Muscle layer of colon (tissue), 2 donors: Measurements from ENCODE around the gene IPO7.
"Not testable (repeated sequence)": the region's sequence is repeated elsewhere in the genome, so short reads cannot be mapped to it uniquely, and the experiment has no call there.

Experiments
- H3K27ac ChIP-seq: one replicate; pipeline ENCODE4 v1.7.0; 2013; ENCODE audit warnings: low read depth, mild to moderate bottlenecking, low read length, moderate library complexity
- H3K27me3 ChIP-seq, 2 donors: one replicate each; pipeline ENCODE4 v1.7.0; 2013; ENCODE audit warnings: low read length in 2 of 2, mild to moderate bottlenecking in 2 of 2; ENCODE audit not compliant: insufficient read depth in 2 of 2, control insufficient read depth in 1 of 2
- H3K36me3 ChIP-seq: one replicate; pipeline ENCODE4 v1.7.0; 2013; ENCODE audit warnings: mild to moderate bottlenecking, low read length; ENCODE audit not compliant: insufficient read depth
- H3K4me1 ChIP-seq: one replicate; pipeline ENCODE4 v1.7.0; 2013; ENCODE audit warnings: mild to moderate bottlenecking, low read length; ENCODE audit not compliant: insufficient read depth
- H3K4me3 ChIP-seq, 2 donors: one replicate each; pipeline ENCODE4 v1.7.0; 2013; ENCODE audit warnings: low read length in 2 of 2, low read depth in 1 of 2, mild to moderate bottlenecking in 1 of 2, moderate library complexity in 1 of 2
- H3K9ac ChIP-seq: one replicate; pipeline ENCODE4 v1.7.0; 2013; ENCODE audit warnings: low read length
- H3K9me3 ChIP-seq: one replicate; pipeline ENCODE4 v1.7.0; 2013; ENCODE audit warnings: mild to moderate bottlenecking, low read length
- donor health status: abdominal sarcoma.
- donor health status: Adenocarcinoma of cecum.

Gene IPO7

DNA sequence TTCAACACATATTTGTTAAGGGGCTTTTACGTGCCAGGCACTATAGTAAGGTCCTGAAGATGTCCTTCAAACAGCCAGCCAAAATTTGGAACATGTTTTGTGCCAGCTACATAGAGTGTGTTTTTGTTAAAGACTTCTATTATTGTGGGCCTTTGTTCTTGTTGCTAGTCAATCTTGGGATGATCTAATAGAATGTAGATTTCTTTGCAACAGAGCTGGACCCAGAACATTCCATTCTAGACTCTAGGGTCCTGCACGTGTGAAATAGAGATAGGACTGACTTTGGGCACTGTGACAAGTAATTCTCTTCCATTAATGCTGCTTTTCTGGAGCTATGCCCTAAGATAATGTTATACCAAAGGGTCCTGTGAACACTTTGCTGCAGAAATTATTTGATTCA lies 16.9 kb upstream of the IPO7 start:
- Histone ChIP-seq H3K36me3 (no peaks in the 10 kb centered on the region), H3K9me3 (no peaks in the 10 kb centered on the region), H3K27me3 (no peaks in the 10 kb centered on the region), H3K4me3 (no peak overlapping the region), H3K27ac (no peak overlapping the region), H3K9ac (no peak overlapping the region), H3K4me1 (peaks cover 14% of the 10 kb centered on the region)

DNA sequence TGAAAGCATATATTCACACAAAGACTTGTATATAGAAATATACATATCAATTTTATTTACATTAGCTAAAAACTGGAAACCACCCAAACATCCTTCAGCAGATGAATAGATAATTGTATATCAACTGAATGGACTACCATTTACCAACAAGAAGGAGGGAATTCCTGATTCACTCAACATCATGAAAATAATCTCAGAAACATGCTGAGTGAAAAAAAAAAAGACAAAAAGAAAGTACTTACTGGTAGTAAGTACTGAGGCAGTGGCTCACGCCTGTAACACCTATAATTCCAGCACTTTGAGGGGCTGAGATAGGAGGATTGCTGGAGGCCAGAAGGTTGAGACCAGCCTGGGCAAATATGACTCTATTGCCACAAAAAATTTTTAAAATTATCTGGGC lies 7.4 kb upstream of the IPO7 start:
- H3K27me3 ChIP-seq = no peaks in the 10 kb centered on the region
- H3K9ac ChIP-seq = no peak overlapping the region
- no peak overlapping the region for H3K4me3 ChIP-seq
- H3K36me3 ChIP-seq = no peaks in the 10 kb centered on the region
- H3K9me3 ChIP-seq = no peaks in the 10 kb centered on the region
- peaks cover 12% of the 10 kb centered on the region for H3K4me1 ChIP-seq
- no peak overlapping the region for H3K27ac ChIP-seq

DNA sequence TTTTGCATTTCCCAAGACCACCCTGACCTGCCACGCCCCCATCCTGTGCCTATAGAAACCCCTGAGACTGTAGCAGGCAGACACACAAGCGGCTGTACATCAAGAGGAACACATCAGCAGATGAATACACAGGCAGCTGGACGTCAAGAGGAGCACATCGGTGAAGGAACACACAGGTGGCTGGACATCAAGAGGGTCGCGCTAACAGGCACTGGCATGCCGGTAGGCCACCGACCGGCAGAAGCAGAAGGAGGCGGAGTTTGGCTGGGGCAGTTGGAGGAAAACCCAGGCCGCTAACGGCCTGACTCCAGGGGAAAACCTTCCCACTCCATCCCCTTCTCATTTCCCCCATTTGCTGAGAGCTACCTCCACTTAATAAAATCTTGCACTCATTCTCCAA lies 5.4 kb upstream of the IPO7 start:
- peaks cover 12% of the 10 kb centered on the region for H3K4me1 ChIP-seq

DNA sequence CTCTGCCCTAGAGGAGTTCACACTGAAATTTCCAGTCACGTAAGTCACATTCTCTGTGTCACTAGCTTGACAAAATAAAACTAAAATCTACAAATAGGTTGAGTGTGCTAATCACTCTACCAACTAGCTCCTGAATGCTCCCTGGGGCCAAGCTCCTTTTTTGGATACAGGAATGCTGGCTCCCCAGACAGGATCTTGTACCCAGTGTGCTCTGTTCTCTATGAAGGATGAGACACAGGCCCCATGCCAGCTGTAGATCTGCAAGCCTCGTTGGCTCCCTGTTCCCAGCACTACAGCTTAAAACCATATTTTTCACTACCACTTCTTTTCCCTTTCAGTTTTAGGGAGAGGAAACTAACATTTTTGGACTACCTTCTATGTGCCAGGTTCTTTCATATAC lies 3.7 kb upstream of the IPO7 start:
- H3K4me3 ChIP-seq = no peak overlapping the region
- H3K27me3 ChIP-seq = no peaks in the 10 kb centered on the region
- H3K27ac ChIP-seq = peak overlapping the region; percentile 66
- H3K9me3 ChIP-seq = no peaks in the 10 kb centered on the region
- peaks cover 18% of the 10 kb centered on the region for H3K4me1 ChIP-seq
- no peaks in the 10 kb centered on the region for H3K36me3 ChIP-seq
- H3K9ac ChIP-seq = no peak overlapping the region

More for the DNA sequence above, 5.4 kb upstream of the IPO7 start:
- no peak overlapping the region for H3K4me3 ChIP-seq
- no peaks in the 10 kb centered on the region for H3K27me3 ChIP-seq
- H3K9ac ChIP-seq = no peak overlapping the region
- no peak overlapping the region for H3K27ac ChIP-seq
- no peaks in the 10 kb centered on the region for H3K9me3 ChIP-seq
- no peaks in the 10 kb centered on the region for H3K36me3 ChIP-seq

DNA sequence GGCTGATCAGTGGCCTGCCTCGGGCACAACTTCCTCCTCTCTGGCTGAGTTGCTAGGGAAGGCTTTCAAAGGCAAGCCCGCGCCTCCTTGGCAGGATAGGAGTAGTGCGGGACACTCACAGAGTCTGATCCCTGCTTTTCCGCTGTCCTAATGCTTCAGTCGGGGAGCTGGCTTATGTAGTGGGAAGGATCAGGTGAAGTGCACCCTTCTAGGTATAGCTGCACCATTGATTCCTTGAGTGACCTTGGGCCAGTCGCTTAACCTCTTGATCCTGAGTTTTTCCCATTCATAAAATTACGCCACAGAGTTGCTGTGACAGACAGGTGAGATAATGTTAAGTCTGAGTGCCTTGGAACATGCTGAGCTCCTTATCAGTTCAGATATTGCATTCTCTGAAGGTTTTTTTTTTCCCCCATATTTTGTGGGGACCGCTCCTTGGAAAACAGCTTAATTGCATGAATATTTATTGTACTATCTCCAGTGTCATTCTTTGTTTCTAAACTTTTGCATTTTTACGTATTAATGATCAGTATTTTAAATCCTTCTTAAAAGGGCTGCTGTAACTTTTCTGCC lies 961 bp downstream of the IPO7 start:
- Histone ChIP-seq H3K27me3 (no peaks in the 10 kb centered on the region), H3K36me3 (no peaks in the 10 kb centered on the region), H3K4me1 (peaks cover 29% of the 10 kb centered on the region), H3K27ac (peak overlapping the region; percentile 98), H3K9ac (peak overlapping the region; percentile 70), H3K4me3 (peak overlapping the region; percentile 92 to 99), H3K9me3 (no peaks in the 10 kb centered on the region)

DNA sequence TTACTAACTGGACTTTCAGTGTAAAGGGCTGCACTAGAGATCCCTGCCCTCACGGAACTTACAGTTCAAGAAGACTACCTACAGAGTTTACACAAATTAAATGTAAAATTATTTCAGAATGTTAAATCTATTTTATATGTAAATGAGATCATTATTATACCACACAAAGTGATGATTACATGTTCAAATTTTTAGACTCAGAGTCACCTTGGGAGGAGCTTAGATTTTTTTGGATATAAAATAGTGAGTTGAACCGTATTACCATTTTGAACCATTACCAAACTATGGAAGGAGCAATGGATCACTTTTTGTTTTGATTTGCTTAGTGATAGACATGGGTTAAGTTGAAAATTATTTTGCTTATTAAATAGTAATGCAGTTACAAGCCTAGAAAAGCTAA lies 1.6 kb downstream of the IPO7 start:
- Histone ChIP-seq H3K27ac (no peak overlapping the region), H3K4me3 (no peak overlapping the region), H3K36me3 (no peaks in the 10 kb centered on the region), H3K4me1 (peaks cover 23% of the 10 kb centered on the region), H3K27me3 (no peaks in the 10 kb centered on the region), H3K9me3 (no peaks in the 10 kb centered on the region), H3K9ac (peak overlapping the region; percentile 70)

DNA sequence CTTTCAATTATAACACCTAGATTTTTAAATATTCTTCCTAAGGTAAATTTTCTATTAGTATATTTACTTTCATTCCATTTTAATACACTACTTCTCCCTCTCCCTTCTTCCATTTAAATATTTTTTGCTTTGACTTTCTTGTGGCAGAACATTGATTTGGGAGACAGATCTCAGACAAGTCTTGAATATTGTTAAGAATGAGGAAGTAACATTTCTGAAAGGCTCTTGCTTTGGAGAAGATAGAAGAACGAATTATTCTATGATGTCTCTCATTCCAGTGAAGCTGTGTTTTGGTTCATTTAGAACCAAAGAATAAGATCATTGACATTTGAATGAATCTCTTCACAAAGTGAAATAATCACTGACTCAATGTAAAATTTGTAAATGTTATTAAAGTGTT lies 2.4 kb downstream of the IPO7 start:
- Histone ChIP-seq H3K27me3 (no peaks in the 10 kb centered on the region), H3K9ac (no peak overlapping the region), H3K4me1 (peaks cover 19% of the 10 kb centered on the region), H3K36me3 (no peaks in the 10 kb centered on the region), H3K4me3 (no peak overlapping the region), H3K9me3 (no peaks in the 10 kb centered on the region), H3K27ac (no peak overlapping the region)

DNA sequence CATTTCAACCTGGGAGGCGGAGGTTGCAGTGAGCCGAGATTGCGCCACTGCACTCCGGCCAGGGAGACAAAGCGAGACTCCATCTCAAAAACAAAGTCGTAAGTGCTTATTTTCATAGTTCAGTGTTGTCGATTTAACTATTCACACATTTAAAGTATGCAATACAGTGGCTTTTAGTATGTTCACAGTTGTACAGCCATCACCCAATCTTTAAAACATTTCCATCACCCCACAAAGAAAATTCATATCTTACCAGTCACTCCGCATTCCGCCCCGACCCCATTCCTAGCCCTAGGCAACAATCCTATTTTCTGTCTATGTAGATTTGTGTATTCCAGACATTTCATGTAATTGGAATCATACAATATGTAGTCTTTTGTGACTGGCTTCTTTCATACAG lies 11.9 kb downstream of the IPO7 start:
- H3K36me3 ChIP-seq = no peaks in the 10 kb centered on the region
- no peak overlapping the region for H3K27ac ChIP-seq
- H3K4me1 ChIP-seq = peaks cover 7% of the 10 kb centered on the region
- H3K27me3 ChIP-seq = no peaks in the 10 kb centered on the region
- H3K9me3 ChIP-seq = no peaks in the 10 kb centered on the region
- no peak overlapping the region for H3K4me3 ChIP-seq
- H3K9ac ChIP-seq = no peak overlapping the region

DNA sequence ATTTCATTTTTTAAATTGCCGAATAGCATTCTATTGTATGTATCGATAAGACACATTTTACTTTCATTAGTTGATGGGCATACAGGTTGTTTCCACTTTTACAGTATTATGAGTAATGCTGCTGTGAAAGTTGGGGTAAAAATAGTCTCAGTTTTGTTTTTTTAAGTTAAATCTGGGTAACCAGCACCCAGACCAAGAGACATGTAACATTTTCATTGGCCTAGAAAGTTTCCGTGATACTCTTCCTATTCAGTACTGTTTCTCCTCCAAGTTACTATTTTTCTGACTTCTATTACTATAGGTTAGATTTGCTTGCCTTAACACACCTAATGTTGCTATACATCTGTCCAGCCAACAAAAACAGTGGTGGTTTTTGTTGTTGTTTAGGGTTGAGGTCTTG lies 12.3 kb downstream of the IPO7 start:
- H3K36me3 ChIP-seq = no peaks in the 10 kb centered on the region
- H3K27ac ChIP-seq = no peak overlapping the region
- H3K9me3 ChIP-seq = no peaks in the 10 kb centered on the region
- H3K27me3 ChIP-seq = no peaks in the 10 kb centered on the region
- H3K9ac ChIP-seq = no peak overlapping the region
- no peak overlapping the region for H3K4me3 ChIP-seq
- peaks cover 7% of the 10 kb centered on the region for H3K4me1 ChIP-seq

DNA sequence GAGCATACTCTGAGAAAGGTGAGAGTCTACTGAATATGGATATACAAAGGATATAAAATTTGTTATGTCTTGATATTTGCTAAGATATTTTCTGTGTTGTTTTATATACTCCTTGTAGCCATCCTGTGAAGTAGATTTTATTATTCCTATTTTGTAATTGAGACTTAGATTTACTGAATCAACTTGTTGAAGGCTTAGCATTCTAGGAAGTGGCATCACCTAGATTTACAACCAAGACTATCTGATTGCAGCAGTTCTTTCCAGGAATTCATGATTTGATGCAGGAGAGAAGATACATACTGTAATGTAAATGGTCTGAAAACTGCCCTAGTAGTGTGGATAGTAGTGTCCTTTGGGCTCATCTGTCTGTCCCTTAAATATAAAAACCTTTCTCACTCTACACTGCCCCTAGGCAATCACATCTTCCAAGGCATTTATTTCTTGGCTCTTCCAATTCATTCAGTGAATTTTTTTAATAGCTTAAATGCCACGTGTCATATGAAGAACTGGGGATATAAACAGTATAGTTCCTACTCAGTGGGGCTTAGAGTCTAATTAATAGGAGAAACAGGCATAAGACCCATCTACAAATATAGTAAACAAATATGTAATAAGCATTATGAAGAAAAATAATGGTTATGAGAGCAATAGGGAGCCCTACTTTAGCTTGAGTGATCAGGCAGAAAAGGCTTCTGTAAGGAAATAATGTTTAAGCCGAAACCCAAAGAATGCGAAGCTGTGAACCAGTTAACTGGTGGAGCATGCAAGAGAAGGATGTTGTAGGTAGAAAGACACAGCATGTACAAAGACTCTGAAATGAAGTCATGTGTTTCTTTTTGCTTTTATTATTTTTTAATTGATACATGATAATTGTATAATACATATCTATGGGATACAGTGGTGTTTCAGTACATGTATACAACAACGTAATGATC lies 13.6 kb downstream of the IPO7 start:
- H3K27me3 ChIP-seq = no peaks in the 10 kb centered on the region
- no peaks in the 10 kb centered on the region for H3K36me3 ChIP-seq
- no peak overlapping the region for H3K4me3 ChIP-seq
- no peak overlapping the region for H3K9ac ChIP-seq
- H3K27ac ChIP-seq = no peak overlapping the region
- H3K9me3 ChIP-seq = no peaks in the 10 kb centered on the region
- peaks cover 7% of the 10 kb centered on the region for H3K4me1 ChIP-seq

DNA sequence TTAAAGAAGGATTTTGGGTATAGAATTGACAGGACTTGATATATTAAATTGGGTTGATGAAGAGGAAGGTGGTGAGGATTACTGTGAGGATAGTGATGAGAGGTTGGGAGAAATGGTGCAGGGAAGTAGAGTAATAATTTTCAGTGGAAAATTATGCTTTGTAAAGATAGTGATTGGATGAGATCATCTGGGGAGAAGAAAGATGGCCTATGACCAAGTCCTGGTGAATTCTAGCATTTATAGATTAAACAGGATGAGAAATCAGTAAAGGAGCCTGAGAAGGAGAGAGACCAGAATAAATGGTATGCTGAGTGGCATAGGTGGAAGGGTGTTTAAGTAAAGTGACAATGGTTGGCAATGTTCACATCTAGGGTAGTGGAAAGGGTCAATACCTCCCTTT lies 15.0 kb downstream of the IPO7 start:
- H3K36me3 ChIP-seq = peaks cover 5% of the 10 kb centered on the region
- no peak overlapping the region for H3K4me3 ChIP-seq
- H3K4me1 ChIP-seq = peaks cover 7% of the 10 kb centered on the region
- no peak overlapping the region for H3K9ac ChIP-seq
- no peaks in the 10 kb centered on the region for H3K9me3 ChIP-seq
- no peak overlapping the region for H3K27ac ChIP-seq
- no peaks in the 10 kb centered on the region for H3K27me3 ChIP-seq

DNA sequence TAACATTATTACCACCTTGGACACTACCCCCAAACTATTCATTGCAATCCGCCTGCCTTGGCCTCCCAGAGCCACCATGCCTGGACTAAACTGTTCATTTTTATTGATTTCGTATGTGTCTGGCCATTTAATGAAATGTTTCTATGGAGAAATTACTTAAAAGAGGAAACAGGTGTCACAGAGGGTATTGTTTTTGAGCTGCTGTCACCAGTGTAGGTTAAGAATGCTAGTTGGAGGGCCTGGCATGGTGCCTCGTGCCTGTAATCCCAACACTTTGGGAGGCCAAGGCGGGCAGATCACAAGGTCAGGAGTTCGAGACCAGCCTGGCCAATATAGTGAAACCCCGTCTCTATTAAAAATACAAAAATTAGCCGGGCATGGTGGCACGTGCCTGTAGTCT lies 17.4 kb downstream of the IPO7 start:
- not testable (repeated sequence) for H3K27ac ChIP-seq, H3K9me3 ChIP-seq, H3K4me1 ChIP-seq, H3K9ac ChIP-seq, H3K36me3 ChIP-seq, H3K4me3 ChIP-seq, H3K27me3 ChIP-seq
